Measurements from ENCODE around the gene HIGD1C. TPM values are rescaled to one million over a fixed set of nuclear protein-coding genes. Genes with fewer than 3 reads are reported as not detected.

Gene HIGD1C
- total RNA-seq, 2 donors from 2014 or later, result not detected

DNA sequence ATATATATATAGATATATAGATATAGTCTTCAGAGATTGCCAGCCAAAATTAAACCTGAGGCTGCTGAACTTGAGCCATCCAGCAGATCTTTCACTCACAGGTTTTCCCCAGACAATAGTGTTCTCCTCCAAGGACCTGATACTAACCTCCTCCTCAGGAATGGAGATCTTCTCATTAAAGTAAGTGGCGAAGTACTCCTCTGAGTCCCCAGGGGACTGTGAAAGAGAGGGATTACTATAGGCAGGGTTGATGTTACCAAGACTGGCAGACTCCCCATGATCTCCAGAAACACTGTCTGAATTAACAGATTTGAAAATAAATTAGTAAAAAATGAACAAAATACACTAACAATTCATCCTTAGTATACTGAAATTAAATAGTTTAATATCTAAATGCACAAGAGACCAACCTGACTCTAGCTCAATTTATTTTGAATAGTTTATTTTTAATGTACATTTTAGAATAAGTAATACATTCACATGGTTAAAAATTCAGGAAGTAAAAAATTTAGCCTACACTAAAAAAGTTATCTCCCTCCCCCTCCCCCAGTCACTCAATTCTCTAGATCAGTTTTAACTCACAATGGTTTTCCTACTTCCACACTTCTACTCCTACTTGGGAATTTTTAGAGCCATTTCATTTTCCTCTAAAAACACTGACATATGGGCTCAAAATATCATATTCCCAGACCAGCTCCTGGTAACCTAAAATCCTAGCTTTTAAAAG is 56.1 kb downstream of the HIGD1C start:
- Histone ChIP-seq H3K36me3 (no peaks in the 10 kb centered on the region), H3K4me1 (replicated peaks) (peaks cover 5% of the 10 kb centered on the region), H3K9me3 (no peaks in the 10 kb centered on the region), H3K4me3 (no peak overlapping the region), H3K27ac (peak overlapping the region; percentile 33 to 66), H3K27me3 (replicated peaks; ENCODE audit: insufficient read depth) (no peaks in the 10 kb centered on the region)
- intact Hi-C loops (cut with DNase I), result no loop called here
- TF ChIP-seq POLR2A (IDR thresholded peaks at IDR 0.05), result no peak
- TF ChIP-seq, protein P1, sequence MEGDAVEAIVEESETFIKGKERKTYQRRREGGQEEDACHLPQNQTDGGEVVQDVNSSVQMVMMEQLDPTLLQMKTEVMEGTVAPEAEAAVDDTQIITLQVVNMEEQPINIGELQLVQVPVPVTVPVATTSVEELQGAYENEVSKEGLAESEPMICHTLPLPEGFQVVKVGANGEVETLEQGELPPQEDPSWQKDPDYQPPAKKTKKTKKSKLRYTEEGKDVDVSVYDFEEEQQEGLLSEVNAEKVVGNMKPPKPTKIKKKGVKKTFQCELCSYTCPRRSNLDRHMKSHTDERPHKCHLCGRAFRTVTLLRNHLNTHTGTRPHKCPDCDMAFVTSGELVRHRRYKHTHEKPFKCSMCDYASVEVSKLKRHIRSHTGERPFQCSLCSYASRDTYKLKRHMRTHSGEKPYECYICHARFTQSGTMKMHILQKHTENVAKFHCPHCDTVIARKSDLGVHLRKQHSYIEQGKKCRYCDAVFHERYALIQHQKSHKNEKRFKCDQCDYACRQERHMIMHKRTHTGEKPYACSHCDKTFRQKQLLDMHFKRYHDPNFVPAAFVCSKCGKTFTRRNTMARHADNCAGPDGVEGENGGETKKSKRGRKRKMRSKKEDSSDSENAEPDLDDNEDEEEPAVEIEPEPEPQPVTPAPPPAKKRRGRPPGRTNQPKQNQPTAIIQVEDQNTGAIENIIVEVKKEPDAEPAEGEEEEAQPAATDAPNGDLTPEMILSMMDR (IDR thresholded peaks at IDR 0.05), result no peak
- TF ChIP-seq POLR2AphosphoS5 (IDR thresholded peaks at IDR 0.05), result no peak
- WGBS, result 100% methylated on average over 1 of the region's 1 CpG
- no peak for DNase-seq (ENCODE audit: low spot score)

- Histone ChIP-seq H3K4me3 (no peak overlapping the region), H3K27me3 (replicated peaks; ENCODE audit: insufficient read depth) (no peaks in the 10 kb centered on the region), H3K36me3 (no peaks in the 10 kb centered on the region), H3K4me1 (replicated peaks) (peaks cover 5% of the 10 kb centered on the region), H3K27ac (peak overlapping the region; percentile 33 to 66), H3K9me3 (no peaks in the 10 kb centered on the region)
- DNase-seq (ENCODE audit: low spot score), result peak; percentile 71
- WGBS, result 42% methylated on average over 8 of the region's 8 CpGs
- peak; percentile 78 for TF ChIP-seq POLR2AphosphoS5 (IDR thresholded peaks at IDR 0.05)
- TF ChIP-seq POLR2A (IDR thresholded peaks at IDR 0.05), result no peak
- TF ChIP-seq, protein P1 (IDR thresholded peaks at IDR 0.05), result no peak
- intact Hi-C loops (cut with DNase I), result no loop called here
Observed at GRCh38 chr12:51009056-51009440, 56.7 kb downstream of the HIGD1C start.

DNA sequence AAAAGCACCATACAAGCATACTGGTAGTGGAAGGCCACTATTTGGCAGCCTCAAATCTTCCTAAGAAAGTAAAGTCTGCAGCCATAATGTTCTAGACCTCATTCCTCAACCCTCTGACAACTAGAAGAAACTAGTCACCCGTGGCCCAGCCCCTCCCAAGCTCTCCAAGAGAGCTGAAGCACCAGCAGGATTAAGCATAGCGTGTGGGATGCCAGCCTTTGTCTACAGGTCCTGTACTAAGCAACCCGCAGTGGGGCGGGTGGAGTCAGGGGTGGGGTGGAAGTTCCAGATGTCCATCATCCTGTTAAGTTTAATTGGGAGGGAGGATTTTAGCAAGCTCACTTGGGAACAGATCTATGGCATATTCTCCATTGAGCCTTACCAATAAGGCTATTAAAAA is 59.6 kb downstream of the HIGD1C start:
- whole genome bisulfite sequencing, result 74% methylated on average over 4 of the region's 4 CpGs

GRCh38 chr12:51012570-51013236 is 60.4 kb downstream of the HIGD1C start:
- H3K4me1 ChIP-seq (replicated peaks), result no peaks in the 10 kb centered on the region

More for the DNA sequence above, 59.6 kb downstream of the HIGD1C start:
- Histone ChIP-seq H3K9me3 (no peaks in the 10 kb centered on the region), H3K4me1 (replicated peaks) (no peaks in the 10 kb centered on the region), H3K27ac (no peak overlapping the region), H3K4me3 (no peak overlapping the region), H3K36me3 (no peaks in the 10 kb centered on the region), H3K27me3 (replicated peaks; ENCODE audit: insufficient read depth) (no peaks in the 10 kb centered on the region)
- intact Hi-C loops (cut with DNase I), result no loop called here
- no peak for DNase-seq (ENCODE audit: low spot score)
- no peak for TF ChIP-seq POLR2A (IDR thresholded peaks at IDR 0.05)
- TF ChIP-seq, protein P1 (IDR thresholded peaks at IDR 0.05), result no peak
- no peak for TF ChIP-seq POLR2AphosphoS5 (IDR thresholded peaks at IDR 0.05)

More at GRCh38 chr12:51012570-51013236, 60.4 kb downstream of the HIGD1C start:
- H3K27me3 ChIP-seq (replicated peaks; ENCODE audit: insufficient read depth), result no peaks in the 10 kb centered on the region
- H3K36me3 ChIP-seq, result no peaks in the 10 kb centered on the region
- intact Hi-C loops (cut with DNase I), result no loop called here
- H3K9me3 ChIP-seq, result no peaks in the 10 kb centered on the region
- TF ChIP-seq POLR2AphosphoS5 (IDR thresholded peaks at IDR 0.05), result peak; percentile 21
- no peak for TF ChIP-seq POLR2A (IDR thresholded peaks at IDR 0.05)
- TF ChIP-seq, protein P1 (IDR thresholded peaks at IDR 0.05), result no peak
- 32% methylated on average over 5 of the region's 5 CpGs for WGBS
- no peak overlapping the region for H3K27ac ChIP-seq
- H3K4me3 ChIP-seq, result no peak overlapping the region
- no peak for DNase-seq (ENCODE audit: low spot score)
